Erythroblast (primary cell): ENCODE results near the gene BMERB1.

Experiments used
- GATA1 ChIP-seq: IDR thresholded peaks from 2 replicates; pipeline ENCODE4 v1.6.1; 2011; ENCODE audit warnings: low read depth, mild to moderate bottlenecking, control low read depth, low read length, moderate library complexity
- POLR2A ChIP-seq: IDR thresholded peaks from 2 replicates; pipeline ENCODE4 v1.6.1; 2011; ENCODE audit warnings: mild to moderate bottlenecking, low read length

- TF ChIP-seq POLR2A (no peak), GATA1 (no peak)
Measured at GRCh38 chr16:15576960-15577958, 142.9 kb downstream of the BMERB1 start.
